ENCODE results near the gene PLEKHA7.
"Not testable (repeated sequence)": the region's sequence is repeated elsewhere in the genome, so short reads cannot be mapped to it uniquely, and the experiment has no call there.

The PLEKHA7 gene

DNA sequence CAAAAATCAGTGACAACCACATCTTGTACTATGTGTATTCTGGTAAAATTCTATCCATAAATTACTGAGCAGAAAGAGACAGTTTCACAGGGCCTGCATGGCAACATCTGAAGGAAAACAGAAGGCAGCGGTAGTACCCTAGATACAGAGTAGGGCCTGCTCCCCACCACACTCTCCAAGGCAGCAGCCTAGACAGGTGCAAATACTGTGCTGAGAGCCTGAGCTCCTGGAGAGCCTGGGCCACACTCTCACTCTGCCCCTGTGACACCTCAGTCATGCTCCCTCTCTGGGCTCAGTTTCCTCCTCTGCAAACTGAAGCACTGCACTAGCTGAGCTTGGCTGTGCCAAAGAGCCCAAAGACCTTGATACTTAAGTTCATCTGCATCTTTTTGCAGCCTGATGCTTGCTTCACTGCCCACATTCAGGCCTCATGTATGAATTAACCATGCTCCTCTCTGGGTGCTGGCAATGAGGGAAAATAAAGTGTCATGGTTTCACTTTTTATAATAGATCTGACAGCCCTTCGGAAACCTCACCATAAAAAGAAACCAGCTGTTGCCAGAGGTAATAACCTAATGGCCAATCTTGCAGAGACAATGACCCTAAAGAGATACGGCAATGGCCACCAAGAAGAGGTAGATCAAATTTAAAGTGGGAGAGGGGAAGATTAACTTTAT lies 104.7 kb downstream of the PLEKHA7 start:
- DNase-seq (ENCODE audit: low read depth, low spot score): no peak

DNA sequence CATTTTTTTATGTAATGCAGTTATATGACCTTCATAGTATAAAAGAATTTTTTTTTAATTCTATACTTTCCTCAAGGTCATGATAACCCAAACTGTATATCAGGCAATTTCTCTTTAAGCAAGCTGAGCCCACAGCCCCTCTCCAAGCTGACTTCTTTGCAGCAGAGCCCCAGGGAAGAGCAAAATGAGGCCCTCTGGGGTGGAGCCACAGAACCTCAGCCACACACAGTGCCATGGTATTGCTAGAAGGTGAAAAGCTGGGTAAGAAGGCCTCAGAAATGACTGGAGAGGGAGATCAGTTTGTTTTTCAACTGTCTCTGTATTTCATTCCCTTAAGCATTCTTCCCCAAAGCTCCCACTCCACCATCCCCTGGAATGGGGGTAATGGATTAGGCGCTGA lies 108.8 kb downstream of the PLEKHA7 start:
- no peak for DNase-seq (ENCODE audit: low read depth, low spot score)

GRCh38 chr11:16904761-16905160 lies 109.5 kb downstream of the PLEKHA7 start:
- DNase-seq (ENCODE audit: low read depth, low spot score): not testable (repeated sequence)

- DNase-seq (ENCODE audit: low read depth, low spot score): no peak
Measured at GRCh38 chr11:16902781-16903378, 111.3 kb downstream of the PLEKHA7 start.

- DNase-seq (ENCODE audit: low read depth, low spot score): no peak
Measured at GRCh38 chr11:16902182-16902581, 112.0 kb downstream of the PLEKHA7 start.

- DNase-seq (ENCODE audit: low read depth, low spot score): no peak
Measured at GRCh38 chr11:16900491-16900890, 113.7 kb downstream of the PLEKHA7 start.

GRCh38 chr11:16899708-16900303 lies 114.4 kb downstream of the PLEKHA7 start:
- no peak for DNase-seq (ENCODE audit: low read depth, low spot score)

DNA sequence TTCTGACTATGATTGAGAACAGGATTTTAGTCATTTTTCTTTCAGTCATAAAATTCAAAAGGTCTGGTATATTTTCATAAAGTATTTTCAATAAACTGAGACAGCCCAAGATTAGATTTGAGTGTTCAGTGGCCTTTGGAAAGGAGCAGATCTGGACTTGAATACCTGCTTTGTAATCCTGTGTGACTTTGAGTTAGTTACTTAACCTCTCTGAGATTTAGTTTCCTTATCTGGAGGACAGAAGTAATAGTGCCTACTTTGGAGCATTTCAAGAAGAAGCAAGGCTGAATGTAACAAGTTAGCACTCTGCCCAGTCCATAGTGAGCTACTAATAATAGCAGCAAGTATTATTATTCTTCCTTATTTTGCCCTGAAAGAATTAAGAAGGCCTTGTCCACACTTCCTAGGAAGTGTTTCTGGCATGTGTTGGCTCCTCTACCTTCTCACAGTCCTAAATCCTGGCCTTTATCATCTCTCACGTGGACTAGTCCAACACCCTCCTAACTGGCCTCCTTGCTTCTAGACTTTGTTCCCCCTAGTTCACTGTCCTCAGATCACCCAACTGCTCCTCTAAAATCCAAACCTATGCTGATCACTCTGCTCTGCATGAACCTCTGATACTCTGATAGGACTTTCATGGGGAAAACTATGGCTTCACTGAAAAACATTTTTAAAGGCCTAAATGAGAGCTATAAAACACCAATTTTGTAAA lies 115.8 kb downstream of the PLEKHA7 start:
- DNase-seq (ENCODE audit: low read depth, low spot score): no peak

- DNase-seq (ENCODE audit: low read depth, low spot score): peak; percentile 67
Measured at GRCh38 chr11:16897470-16898061, 116.6 kb downstream of the PLEKHA7 start.

DNA sequence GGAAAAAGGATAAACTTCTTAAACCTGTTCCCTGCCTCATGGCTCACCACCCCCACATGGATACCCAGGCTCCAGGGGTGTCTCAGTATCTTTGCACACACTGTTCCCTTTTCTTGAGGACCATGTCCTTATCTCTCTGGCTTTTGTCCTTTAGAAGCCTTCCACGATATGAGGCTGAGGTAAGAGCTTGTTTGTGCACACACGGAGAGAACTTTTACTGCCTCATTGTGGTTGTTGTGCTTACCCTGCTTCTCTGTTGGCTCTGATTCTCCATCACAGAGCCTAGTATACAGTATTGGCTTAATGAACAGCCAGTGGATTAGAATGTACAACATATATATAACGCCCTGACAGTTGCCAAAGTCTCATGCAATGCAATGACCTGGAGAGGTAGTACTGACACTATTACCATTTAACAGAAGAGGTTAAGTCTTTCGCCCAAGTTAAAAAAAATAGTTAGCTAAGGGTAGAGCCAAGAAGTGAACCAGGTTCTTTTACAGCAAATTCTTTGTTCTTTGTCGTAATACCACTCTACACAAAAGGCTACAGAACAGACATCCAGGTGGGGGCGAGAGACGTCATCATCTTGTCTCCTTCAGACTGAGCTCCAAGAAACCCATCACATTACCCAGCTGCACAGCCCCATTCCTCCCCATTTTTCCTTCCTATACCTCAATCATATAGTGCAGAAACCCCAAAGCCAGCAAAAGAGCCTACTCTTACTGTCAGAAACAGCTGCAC lies 117.3 kb downstream of the PLEKHA7 start:
- DNase-seq (ENCODE audit: low read depth, low spot score): no peak

DNA sequence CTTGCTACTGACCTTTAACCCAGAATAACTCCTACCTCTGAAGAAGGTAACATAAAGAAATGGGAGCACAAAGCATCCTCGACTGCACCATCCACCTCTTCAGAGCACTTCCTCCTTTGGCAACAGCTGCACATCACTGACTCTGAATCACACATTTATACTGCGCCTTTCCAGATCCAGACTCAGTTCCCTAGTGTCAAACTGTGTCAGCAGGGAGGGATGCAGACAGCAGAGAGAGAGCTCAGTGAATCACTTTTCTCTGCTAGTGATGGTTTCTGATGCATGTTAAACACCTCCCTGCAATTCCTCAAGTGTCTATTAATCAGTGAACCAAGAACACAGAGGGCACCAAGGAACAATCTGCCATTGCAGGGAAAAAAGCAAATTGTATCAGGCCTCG lies 118.9 kb downstream of the PLEKHA7 start:
- no peak for DNase-seq (ENCODE audit: low read depth, low spot score)

DNA sequence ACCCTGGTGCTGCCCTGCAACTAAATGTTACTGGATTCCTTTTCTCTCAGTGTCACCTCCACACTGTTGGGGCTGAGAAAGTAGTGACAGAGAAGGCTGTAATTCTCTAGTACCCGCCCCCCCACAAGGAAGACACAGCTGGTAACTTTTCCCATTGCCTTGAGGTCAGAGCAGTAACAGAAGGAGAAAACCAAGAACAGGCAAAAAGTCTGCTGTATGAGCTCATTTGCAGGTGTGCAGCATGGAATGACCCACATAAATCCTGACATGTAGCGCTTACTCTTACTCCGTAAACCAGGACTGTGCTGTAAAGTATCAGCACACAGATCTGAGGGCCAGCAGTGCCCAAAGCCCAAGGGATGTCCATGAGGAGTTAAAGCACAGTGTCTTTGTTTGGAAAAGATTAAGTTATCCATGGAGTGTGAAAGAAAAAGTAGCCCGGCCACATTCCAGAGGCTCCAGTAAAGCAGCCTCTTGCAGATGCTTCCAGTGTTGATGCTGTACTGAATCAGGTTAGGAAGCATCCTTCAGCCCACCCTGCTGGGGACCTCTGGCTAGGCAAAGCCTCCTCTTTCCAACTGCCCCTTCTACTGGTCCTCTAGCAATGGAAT lies 120.7 kb downstream of the PLEKHA7 start:
- DNase-seq (ENCODE audit: low read depth, low spot score): peak; percentile 78

GRCh38 chr11:16891964-16892363 lies 122.2 kb downstream of the PLEKHA7 start:
- no peak for DNase-seq (ENCODE audit: low read depth, low spot score)

DNA sequence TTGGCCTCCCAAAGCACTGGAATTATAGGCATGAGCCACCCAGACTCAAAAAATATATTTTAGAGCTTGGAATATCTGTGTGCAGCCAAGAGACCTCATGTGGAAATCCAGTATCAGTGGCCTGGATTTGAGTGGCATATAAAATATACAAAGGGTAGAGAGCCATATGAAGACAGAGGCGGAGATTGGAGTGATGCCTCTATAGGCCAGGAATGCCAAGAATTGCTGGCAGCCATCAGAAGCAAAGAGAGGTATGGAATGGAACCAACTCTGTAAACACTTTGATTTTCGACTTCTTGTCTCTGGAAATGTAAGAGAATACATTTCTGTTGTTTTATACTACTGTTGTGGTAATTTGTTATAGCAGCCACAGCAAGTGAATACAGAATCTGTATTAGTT lies 123.0 kb downstream of the PLEKHA7 start:
- no peak for DNase-seq (ENCODE audit: low read depth, low spot score)

- no peak for DNase-seq (ENCODE audit: low read depth, low spot score)
Measured at GRCh38 chr11:16890442-16890841, 123.8 kb downstream of the PLEKHA7 start.

- no peak for DNase-seq (ENCODE audit: low read depth, low spot score)
Measured at GRCh38 chr11:16889905-16890304, 124.3 kb downstream of the PLEKHA7 start.

GRCh38 chr11:16889010-16889409 lies 125.2 kb downstream of the PLEKHA7 start:
- not testable (repeated sequence) for DNase-seq (ENCODE audit: low read depth, low spot score)

- DNase-seq (ENCODE audit: low read depth, low spot score): not testable (repeated sequence)
Measured at GRCh38 chr11:16887887-16888286, 126.3 kb downstream of the PLEKHA7 start.

DNA sequence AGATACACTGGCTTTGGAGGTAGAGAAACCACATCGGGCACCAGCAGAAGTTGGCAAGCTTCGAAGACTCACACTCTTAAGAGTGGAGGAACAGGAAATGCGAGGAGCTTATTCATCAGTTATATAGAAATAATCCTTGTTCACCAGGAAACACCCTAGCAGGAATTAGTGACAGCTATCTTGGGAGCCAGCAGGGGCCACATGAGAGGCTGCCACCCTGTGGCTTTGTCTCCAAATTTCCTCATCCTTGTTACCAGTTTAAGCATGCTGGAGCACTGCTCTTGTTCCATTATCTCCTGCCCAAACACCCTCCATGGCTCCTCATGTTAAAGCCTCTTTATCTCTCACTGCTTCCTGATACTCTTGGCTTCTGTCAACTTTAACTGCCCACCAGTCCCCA lies 131.0 kb downstream of the PLEKHA7 start:
- no peak for DNase-seq (ENCODE audit: low read depth, low spot score)

DNA sequence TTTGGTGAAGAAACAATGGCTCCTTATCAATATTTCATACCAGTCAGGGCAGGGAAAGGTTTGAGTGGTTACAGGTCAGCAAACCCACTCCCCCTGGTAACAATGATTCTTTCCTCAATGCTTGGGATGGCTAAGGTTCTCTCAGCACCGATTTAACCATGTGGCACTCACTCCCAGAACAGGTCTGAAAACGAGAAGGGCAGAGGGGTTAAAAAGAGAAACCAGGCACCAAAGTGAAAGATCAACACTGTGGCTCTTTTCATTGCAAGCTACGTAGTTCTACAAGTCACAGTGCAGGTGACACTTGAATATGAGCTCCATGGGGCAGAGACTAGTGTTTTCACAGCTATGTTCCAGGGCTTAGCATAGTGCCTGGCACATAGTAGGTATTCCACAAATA lies 132.4 kb downstream of the PLEKHA7 start:
- no peak for DNase-seq (ENCODE audit: low read depth, low spot score)

Data from ELF-1 (cell line).